K562 (cell line): ENCODE data around the gene CABP2. TPM values are rescaled to one million over a fixed set of nuclear protein-coding genes. Genes with fewer than 3 reads are reported as not detected.
A peak's percentile ranks its signal among the peaks of the same experiment; 100 is the strongest.

Experiments
- BRF1 ChIP-seq: IDR thresholded peaks from 3 replicates; pipeline ENCODE4 v1.6.1; 2011; ENCODE audit warnings: borderline replicate concordance, mild to moderate bottlenecking; ENCODE audit not compliant: insufficient read length; ENCODE audit errors: extremely low read depth
- CCNT2 ChIP-seq: IDR thresholded peaks from 2 replicates; pipeline ENCODE4 v1.6.1; 2011; ENCODE audit warnings: borderline replicate concordance, low read depth, mild to moderate bottlenecking, moderate library complexity, mixed read lengths, low read length; ENCODE audit not compliant: insufficient read length; ENCODE audit errors: extremely low read depth
- CHD1 ChIP-seq: fragments of 200-600 bp; sonication (generic); IDR thresholded peaks from one replicate; pipeline ENCODE4 v1.6.1; 2012; ENCODE audit warnings: mild to moderate bottlenecking, moderate library complexity, low read length, inconsistent platforms
- CHD2 ChIP-seq: IDR thresholded peaks from 2 replicates; pipeline ENCODE4 v1.6.1; 2011; ENCODE audit warnings: low read depth, low read length
- DNMT1 ChIP-seq: fragments of 450-650 bp; IDR thresholded peaks from 2 replicates; pipeline ENCODE4 v1.6.1; 2016; ENCODE audit warnings: antibody characterized with exemption, mild to moderate bottlenecking
- EP400 ChIP-seq: fragments of 450-650 bp; IDR thresholded peaks from 2 replicates; pipeline ENCODE4 v1.6.1; 2017; ENCODE audit warnings: antibody characterized with exemption, mild to moderate bottlenecking, moderate library complexity
- FOS ChIP-seq: IDR thresholded peaks from 3 replicates; pipeline ENCODE4 v1.6.1; 2011; ENCODE audit not compliant: insufficient read length; ENCODE audit errors: extremely low read depth
- FOXK2 ChIP-seq, 2 experiments: fragments of 450-650 bp; IDR thresholded peaks in 1 of 2; conservative IDR thresholded peaks in 1 of 2; 2 replicates each; pipeline ENCODE4 v1.6.1; 2016; ENCODE audit warnings: low read depth in 2 of 2, mild to moderate bottlenecking in 1 of 2
- FOXP4 ChIP-seq: sonication (generic); formaldehyde crosslinking; IDR thresholded peaks from 2 replicates; pipeline ENCODE4 v1.8.0; 2022; ENCODE audit warnings: mild to moderate bottlenecking, missing genetic modification reagents, borderline replicate concordance
- POLR2AphosphoS5 ChIP-seq: IDR thresholded peaks from 2 replicates; pipeline ENCODE4 v1.6.1; 2011; ENCODE audit warnings: mild to moderate bottlenecking, low read depth, low read length, moderate library complexity; ENCODE audit not compliant: control insufficient read depth, insufficient read depth
- POU5F1 ChIP-seq: fragments of 150-350 bp; IDR thresholded peaks from 2 replicates; pipeline ENCODE4 v1.6.1; 2014; ENCODE audit warnings: borderline replicate concordance, low read length, low read depth, mild to moderate bottlenecking; ENCODE audit not compliant: partially characterized antibody
- RBBP5 ChIP-seq: fragments of 200-600 bp; sonication (generic); IDR thresholded peaks from 2 replicates; pipeline ENCODE4 v1.6.1; 2012; ENCODE audit warnings: borderline replicate concordance, mild to moderate bottlenecking, low read length, control low read depth, inconsistent platforms; ENCODE audit not compliant: insufficient read depth, poor library complexity, severe bottlenecking
- TAF7 ChIP-seq: fragments of 450-650 bp; IDR thresholded peaks from 2 replicates; pipeline ENCODE4 v1.6.1; 2016; ENCODE audit warnings: missing genetic modification characterization, missing compliant biosample characterization
- TRIM25 ChIP-seq: fragments of 450-650 bp; IDR thresholded peaks from 2 replicates; pipeline ENCODE4 v1.7.0; 2016; ENCODE audit warnings: borderline replicate concordance
- ZBED1 ChIP-seq: IDR thresholded peaks from 2 replicates; pipeline ENCODE4 v1.6.1; 2014
- ZMIZ1 ChIP-seq, 2 experiments: fragments of 150-350 bp in 1 of 2; IDR thresholded peaks; 2 replicates each; pipeline ENCODE4 v1.6.1; 2012 to 2016; ENCODE audit warnings: low read depth in 2 of 2, low read length in 2 of 2, mild to moderate bottlenecking in 1 of 2, moderate library complexity in 1 of 2
- ZNF121 ChIP-seq: sonication (generic); formaldehyde crosslinking; conservative IDR thresholded peaks from 2 replicates; pipeline ENCODE4 v1.8.0; 2022; ENCODE audit warnings: missing genetic modification reagents
- ZNF133 ChIP-seq: fragments of 250-450 bp; sonication (Bioruptor Pico); IDR thresholded peaks from 2 replicates; pipeline ENCODE4 v1.4.0; 2020; ENCODE audit warnings: mild to moderate bottlenecking
- ZNF175 ChIP-seq: fragments of 200-800 bp; sonication (Bioruptor generic); IDR thresholded peaks from 2 replicates; pipeline ENCODE4 v1.6.1; 2016; ENCODE audit warnings: low read depth, mild to moderate bottlenecking, missing genetic modification characterization, missing compliant biosample characterization
- polyA plus RNA-seq, 8 experiments: library from polyadenylated mRNA; depleted of rRNA in 4 of 8; stranded (reverse) in 5 of 8; unstranded in 3 of 8; fragments of >200 nt; fragmentation: Nextera tagmentation in 2 of 8; fragmentation: Illumina TruSeq in 1 of 8; extraction: Ambion mirVana in 2 of 8; extraction: Trizol in 1 of 8; gene quantifications; 2 replicates each; pipeline versions ENCODE4 v1.2.1 to v1.2.3, GENCODE V29; 2011 to 2014; ENCODE audit warnings: inconsistent platforms in 1 of 8, missing spikeins in 1 of 8
- total RNA-seq, 7 experiments: library from RNA; depleted of rRNA in 6 of 7; stranded (reverse); fragments of >200 nt in 6 of 7; fragmentation: Illumina TruSeq in 2 of 7; extraction: Trizol in 2 of 7; gene quantifications; 2 replicates each; pipeline versions ENCODE4 v1.2.1 to v1.2.3, GENCODE V29; 2011 to 2021; ENCODE audit warnings: low replicate concordance in 1 of 7

CABP2 gene
- total and polyA plus RNA-seq, 9 of the 15 experiments (the other 6 are each of a cell fraction or from before 2014, with no cell fraction given): not detected

- TF ChIP-seq ZMIZ1 (IDR thresholded peaks at IDR 0.05; ENCODE audit: low read depth in 2 of 2, low read length in 2 of 2): no peak
- no peak for TF ChIP-seq ZNF175 (CRISPR knock-in tag)
- 0 out of 4 replicates have a peak, but pooled peaks of 1 of the 2 experiments have one; percentile 22 for TF ChIP-seq FOXK2 (conservative IDR thresholded peaks at IDR 0.05 in 1 of 2, IDR thresholded peaks at IDR 0.05 in 1 of 2; ENCODE audit: low read depth in 2 of 2)
- no peak for TF ChIP-seq CCNT2
- TF ChIP-seq POU5F1: no peak
- no peak for TF ChIP-seq CHD1
- no peak for TF ChIP-seq ZNF133
- no peak for TF ChIP-seq TRIM25
- TF ChIP-seq ZNF121: no peak
- peak; percentile 66 for TF ChIP-seq FOS
- TF ChIP-seq FOXP4 (CRISPR knock-in tag): peak; percentile 98; the same call in 1 of the 2 replicates
- peak; percentile 72 for TF ChIP-seq CHD2
- TF ChIP-seq POLR2AphosphoS5: peak; percentile 50; the same call in 1 of the 2 replicates
- peak; percentile 97 for TF ChIP-seq TAF7 (tag)
- TF ChIP-seq RBBP5: peak; percentile 28
- TF ChIP-seq DNMT1: no peak
- TF ChIP-seq ZBED1: no peak
- peak; percentile 69 for TF ChIP-seq EP400
- TF ChIP-seq BRF1: no peak
Measured at GRCh38 chr11:67482827-67483798, 40.1 kb downstream of the CABP2 start, which contains the start of gene AIP (continued).
